Activated naive CD4-positive, alpha-beta T cell treated with anti-CD3 and anti-CD28 coated beads for 36 hours (primary cell): ENCODE results near the gene ZMIZ1. TPM values are rescaled to one million over a fixed set of nuclear protein-coding genes. Genes with fewer than 3 reads are reported as not detected.

ENCODE experiments used
- CTCF ChIA-PET: fragments of 350-600 bp; sonication (Branson Sonifier 250); formaldehyde crosslinking; loops from one replicate; lab custom pipeline; 2021; ENCODE audit warnings: antibody characterized with exemption; lab: Charles Lee
- DNase-seq: peaks from one replicate; pipeline ENCODE4 v3.0.0-alpha.2; 2020
- H3K27ac Mint-ChIP-seq: one replicate; pipeline ENCODE4 v1.8.0; 2021; ENCODE audit warnings: mild to moderate bottlenecking, mixed read lengths
- H3K27me3 Mint-ChIP-seq: one replicate; pipeline ENCODE4 v1.8.0; 2021; ENCODE audit warnings: low read depth, mixed read lengths
- H3K36me3 Mint-ChIP-seq: one replicate; pipeline ENCODE4 v1.8.0; 2021; ENCODE audit warnings: low read depth, mixed read lengths
- H3K4me1 Mint-ChIP-seq: one replicate; pipeline ENCODE4 v1.8.0; 2021; ENCODE audit warnings: low read depth, mixed read lengths
- H3K4me3 Mint-ChIP-seq: one replicate; pipeline ENCODE4 v1.8.0; 2021; ENCODE audit warnings: mild to moderate bottlenecking, moderate library complexity, mixed read lengths
- H3K9me3 Mint-ChIP-seq: one replicate; pipeline ENCODE4 v1.8.0; 2021; ENCODE audit warnings: mixed read lengths
- intact Hi-C: fragments of 100-400 bp; cut with micrococcal nuclease; formaldehyde crosslinking; loops from one replicate; pipeline ENCODE4 v1.15.1; 2023
- total RNA-seq, 2 experiments: library from RNA; stranded (reverse); gene quantifications; one replicate each; pipeline ENCODE4 v1.2.3, GENCODE V29; 2021

ZMIZ1 gene
- total RNA-seq, 2 experiments from 2014 or later = 15.6 to 18.3 TPM

DNA sequence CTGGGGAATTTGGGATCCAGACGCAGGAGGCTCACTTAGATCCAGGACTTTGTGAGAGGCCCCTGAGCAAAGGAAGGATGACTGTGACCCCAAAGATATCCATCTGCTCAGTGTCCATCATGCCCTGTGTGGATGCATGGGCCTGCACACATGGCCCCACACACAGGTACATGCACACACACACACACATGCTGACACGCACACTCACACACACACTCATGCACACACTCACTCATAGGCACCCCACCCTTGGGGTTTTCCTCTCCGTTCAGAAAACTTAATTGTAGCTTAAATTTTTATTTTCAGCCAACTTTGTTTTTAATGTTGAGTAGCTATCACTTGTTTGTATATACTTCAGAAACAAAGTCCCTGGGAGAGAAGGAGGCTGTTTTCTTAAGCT lies 184.9 kb downstream of the ZMIZ1 start:
- Mint-ChIP-seq H3K27ac (no peak overlapping the region), H3K27me3 (no peaks in the 10 kb centered on the region), H3K36me3 (no peaks in the 10 kb centered on the region), H3K4me3 (no peak overlapping the region), H3K4me1 (peaks cover 20% of the 10 kb centered on the region), H3K9me3 (no peaks in the 10 kb centered on the region)
- intact Hi-C loops = no loop called here
- DNase-seq = no peak
- CTCF ChIA-PET = no interaction called here

DNA sequence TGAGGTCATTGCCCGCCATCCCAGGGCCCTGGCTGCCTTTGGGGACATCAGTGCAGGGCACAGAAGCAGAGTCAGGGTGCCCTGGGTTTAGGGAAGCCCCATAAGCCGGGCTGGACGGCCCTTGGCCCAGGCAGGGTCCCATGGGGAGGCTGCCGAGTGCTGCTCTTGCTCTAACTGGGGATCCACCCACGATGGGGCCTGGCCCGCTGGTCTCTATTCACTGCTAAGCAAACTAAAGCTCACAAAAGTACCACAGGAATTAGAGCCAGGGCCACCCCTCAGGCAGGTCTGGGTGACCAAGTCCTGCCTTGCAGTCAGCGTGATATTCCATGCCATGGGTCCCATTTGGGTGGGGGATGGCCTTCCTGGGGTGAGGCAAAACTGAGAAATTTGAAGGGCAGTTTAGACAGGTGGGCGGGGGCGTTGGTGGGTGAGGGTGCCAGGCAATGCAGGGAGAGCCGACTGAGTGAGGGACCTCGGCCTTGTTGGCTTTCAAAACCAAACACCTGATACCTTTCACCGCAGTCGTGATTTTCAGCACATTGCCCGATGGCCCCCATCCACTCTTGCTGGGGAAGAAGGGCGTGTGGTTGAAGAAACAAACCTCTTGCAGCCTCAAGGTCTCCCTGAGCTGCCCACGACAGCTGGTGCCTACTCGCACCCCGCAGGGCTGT lies 185.7 kb downstream of the ZMIZ1 start:
- Mint-ChIP-seq H3K4me1 (peaks cover 13% of the 10 kb centered on the region), H3K36me3 (no peaks in the 10 kb centered on the region)

GRCh38 chr10:79255007-79255507 lies 186.3 kb downstream of the ZMIZ1 start:
- DNase-seq = no peak
- Mint-ChIP-seq H3K9me3 (no peaks in the 10 kb centered on the region), H3K27me3 (no peaks in the 10 kb centered on the region), H3K4me3 (no peak overlapping the region), H3K27ac (no peak overlapping the region), H3K36me3 (no peaks in the 10 kb centered on the region), H3K4me1 (peaks cover 7% of the 10 kb centered on the region)
- intact Hi-C loops = no loop called here
- CTCF ChIA-PET = no interaction called here

More for the DNA sequence above, 185.7 kb downstream of the ZMIZ1 start:
- Mint-ChIP-seq H3K27me3 (no peaks in the 10 kb centered on the region), H3K27ac (no peak overlapping the region), H3K4me3 (no peak overlapping the region), H3K9me3 (no peaks in the 10 kb centered on the region)
- CTCF ChIA-PET = no interaction called here
- DNase-seq = no peak
- intact Hi-C loops = no loop called here

GRCh38 chr10:79256264-79256806 lies 187.6 kb downstream of the ZMIZ1 start:
- Mint-ChIP-seq H3K4me1 (peaks cover 2% of the 10 kb centered on the region), H3K9me3 (no peaks in the 10 kb centered on the region)

DNA sequence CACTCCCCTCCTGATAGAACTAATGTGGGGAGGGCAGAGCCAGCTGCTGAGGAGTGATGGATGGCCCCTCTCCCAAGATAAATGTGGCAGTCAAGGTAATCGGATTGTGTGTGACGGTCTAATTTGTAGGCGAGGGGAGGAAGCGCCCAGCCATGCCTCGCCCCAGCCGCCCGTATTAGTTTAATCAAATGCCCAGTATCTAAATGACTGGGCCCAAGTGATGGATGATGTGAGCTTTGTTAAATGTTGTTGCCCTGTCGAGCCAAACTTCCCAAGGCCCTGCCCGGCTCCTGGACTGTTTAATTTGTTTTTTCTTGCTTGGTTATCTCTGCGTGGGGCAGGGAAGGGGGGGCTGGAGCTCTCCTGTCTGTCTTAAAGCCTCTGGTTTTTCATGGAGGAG lies 190.1 kb downstream of the ZMIZ1 start:
- Mint-ChIP-seq H3K27me3 (no peaks in the 10 kb centered on the region), H3K36me3 (no peaks in the 10 kb centered on the region), H3K27ac (no peak overlapping the region), H3K4me3 (no peak overlapping the region), H3K4me1 (peaks cover 2% of the 10 kb centered on the region), H3K9me3 (no peaks in the 10 kb centered on the region)
- no peak for DNase-seq
- intact Hi-C loops = no loop called here
- CTCF ChIA-PET = no interaction called here

More at GRCh38 chr10:79256264-79256806, 187.6 kb downstream of the ZMIZ1 start:
- no peaks in the 10 kb centered on the region for H3K27me3 Mint-ChIP-seq
- intact Hi-C loops = no loop called here
- no peak for DNase-seq
- H3K4me3 Mint-ChIP-seq = no peak overlapping the region
- CTCF ChIA-PET = no interaction called here
- H3K27ac Mint-ChIP-seq = no peak overlapping the region
- H3K36me3 Mint-ChIP-seq = no peaks in the 10 kb centered on the region

- no peak for DNase-seq
- Mint-ChIP-seq H3K4me3 (no peak overlapping the region), H3K9me3 (no peaks in the 10 kb centered on the region), H3K27ac (no peak overlapping the region), H3K36me3 (no peaks in the 10 kb centered on the region), H3K27me3 (no peaks in the 10 kb centered on the region), H3K4me1 (peaks cover 2% of the 10 kb centered on the region)
- CTCF ChIA-PET = no interaction called here
- intact Hi-C loops = no loop called here
Measured at GRCh38 chr10:79259834-79260233, 191.1 kb downstream of the ZMIZ1 start.

- peaks cover 4% of the 10 kb centered on the region for H3K4me1 Mint-ChIP-seq
- no peak overlapping the region for H3K27ac Mint-ChIP-seq
- intact Hi-C loops = no loop called here
- no peaks in the 10 kb centered on the region for H3K27me3 Mint-ChIP-seq
- no peak overlapping the region for H3K4me3 Mint-ChIP-seq
- H3K9me3 Mint-ChIP-seq = no peaks in the 10 kb centered on the region
- no peak for DNase-seq
- CTCF ChIA-PET = interaction anchor here (0.7 kb wide), 1 partner anchor 17 kb away, joined by 3 read pairs; no protein-coding TSS in a partner anchor
- H3K36me3 Mint-ChIP-seq = no peaks in the 10 kb centered on the region
Measured at GRCh38 chr10:79260811-79261740, 192.3 kb downstream of the ZMIZ1 start.

GRCh38 chr10:79262131-79262530 lies 193.4 kb downstream of the ZMIZ1 start:
- no peaks in the 10 kb centered on the region for H3K27me3 Mint-ChIP-seq
- H3K27ac Mint-ChIP-seq = no peak overlapping the region
- no peak for DNase-seq
- H3K9me3 Mint-ChIP-seq = no peaks in the 10 kb centered on the region
- no peaks in the 10 kb centered on the region for H3K36me3 Mint-ChIP-seq
- CTCF ChIA-PET = interaction anchor here (0.7 kb wide), 1 partner anchor 16 kb away, joined by 3 read pairs; no protein-coding TSS in a partner anchor
- peaks cover 10% of the 10 kb centered on the region for H3K4me1 Mint-ChIP-seq
- intact Hi-C loops = no loop called here
- no peak overlapping the region for H3K4me3 Mint-ChIP-seq

DNA sequence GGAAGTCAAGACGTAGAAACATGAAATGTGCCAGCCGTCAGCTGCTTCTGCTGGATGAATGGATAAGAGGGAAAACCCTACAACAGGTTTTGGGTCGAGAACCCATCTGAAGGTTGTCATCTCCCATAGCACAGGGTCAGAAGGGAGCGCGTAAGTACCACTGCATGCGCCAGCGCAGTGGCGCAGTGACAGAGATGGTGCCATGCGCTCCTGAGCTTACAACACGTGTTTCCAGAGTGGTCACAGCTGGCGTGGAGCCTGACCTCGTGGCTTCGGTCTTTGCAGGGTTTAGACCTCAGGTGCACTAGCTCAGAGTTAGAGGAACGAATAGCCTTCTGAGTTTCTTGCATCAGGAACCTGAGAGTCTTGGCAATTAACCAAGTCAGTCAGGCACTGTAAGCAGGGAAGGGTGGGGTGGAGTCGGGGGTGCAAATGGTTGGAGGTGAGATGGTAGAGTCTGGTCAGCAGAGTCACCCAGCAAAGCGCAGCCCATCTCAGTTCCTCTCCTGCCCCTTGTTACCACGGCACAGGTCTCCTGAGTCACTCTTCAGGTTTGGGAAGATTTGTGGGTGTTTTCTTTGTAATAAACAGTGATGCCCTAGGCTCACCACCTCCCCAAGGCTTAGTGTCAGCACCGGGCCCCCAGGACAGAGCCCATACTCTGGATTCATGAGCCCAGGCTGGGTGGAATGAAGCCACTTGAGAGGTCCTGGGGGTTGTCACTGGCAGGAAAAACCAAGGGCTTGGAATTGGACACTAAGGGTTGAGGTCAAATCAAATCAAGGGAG lies 194.4 kb downstream of the ZMIZ1 start:
- intact Hi-C loops = no loop called here
- no peak overlapping the region for H3K4me3 Mint-ChIP-seq
- no peaks in the 10 kb centered on the region for H3K9me3 Mint-ChIP-seq
- no peak overlapping the region for H3K27ac Mint-ChIP-seq
- CTCF ChIA-PET = no interaction called here
- H3K27me3 Mint-ChIP-seq = no peaks in the 10 kb centered on the region
- no peaks in the 10 kb centered on the region for H3K36me3 Mint-ChIP-seq
- H3K4me1 Mint-ChIP-seq = peaks cover 10% of the 10 kb centered on the region
- no peak for DNase-seq

DNA sequence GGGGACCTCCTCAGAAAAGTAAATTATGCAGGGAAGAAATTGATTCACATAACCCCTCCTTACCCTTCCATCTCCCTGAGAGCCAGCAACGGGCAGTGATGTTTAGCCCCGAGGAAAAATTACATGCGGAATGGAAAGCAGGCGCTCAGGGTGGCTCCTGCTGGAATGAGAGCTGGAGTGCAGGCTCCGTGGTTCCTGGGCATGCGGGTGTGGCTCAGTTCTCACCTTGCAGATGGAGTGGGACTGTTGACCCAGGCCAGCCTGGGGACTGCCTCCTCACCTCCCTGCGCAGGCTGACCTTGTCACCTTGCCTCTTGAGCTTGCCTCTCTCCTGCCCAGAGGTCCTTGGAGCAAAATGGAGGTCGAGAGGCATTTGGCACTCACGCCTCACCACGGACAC lies 195.2 kb downstream of the ZMIZ1 start:
- H3K9me3 Mint-ChIP-seq = no peaks in the 10 kb centered on the region
- H3K27me3 Mint-ChIP-seq = no peaks in the 10 kb centered on the region
- peaks cover 10% of the 10 kb centered on the region for H3K4me1 Mint-ChIP-seq
- CTCF ChIA-PET = no interaction called here
- intact Hi-C loops = no loop called here
- H3K4me3 Mint-ChIP-seq = no peak overlapping the region
- H3K36me3 Mint-ChIP-seq = no peaks in the 10 kb centered on the region
- H3K27ac Mint-ChIP-seq = no peak overlapping the region
- no peak for DNase-seq

- Mint-ChIP-seq H3K9me3 (no peaks in the 10 kb centered on the region), H3K4me1 (peaks cover 10% of the 10 kb centered on the region), H3K36me3 (no peaks in the 10 kb centered on the region), H3K4me3 (no peak overlapping the region), H3K27ac (no peak overlapping the region), H3K27me3 (no peaks in the 10 kb centered on the region)
- intact Hi-C loops = loop anchor here (5.0 kb wide), 1 partner anchor 68 kb away; no protein-coding TSS in a partner anchor
- CTCF ChIA-PET = interaction anchor here (0.9 kb wide), 1 partner anchor 50 kb away, joined by 3 read pairs; no protein-coding TSS in a partner anchor
- DNase-seq = no peak
Measured at GRCh38 chr10:79264942-79265341, 196.2 kb downstream of the ZMIZ1 start.
